Caco-2 (cell line): ENCODE results near the gene TCERG1L. TPM values are rescaled to one million over a fixed set of nuclear protein-coding genes. Genes with fewer than 3 reads are reported as not detected.

ENCODE experiments used
- BruUV-seq: library from RNA; stranded (reverse); fragments of 400-500 nt; replicated peaks from 2 replicates; lab custom pipeline; 2021; lab: Mats Ljungman, UMichigan
- CTCF ChIA-PET: fragments of 300-600 bp; sonication (Branson Sonifier 250); formaldehyde crosslinking; loops from one replicate; lab custom pipeline; 2022; ENCODE audit warnings: antibody characterized with exemption; lab: Charles Lee
- POLR2A ChIA-PET: fragments of 300-600 bp; sonication (Branson Sonifier 250); formaldehyde crosslinking; loops from one replicate; lab custom pipeline; 2022; ENCODE audit warnings: antibody characterized with exemption; lab: Charles Lee
- DNase-seq, 2 experiments: peaks; one replicate each; pipeline versions ENCODE4 v3.0.0 to v3.0.0-alpha.2; 2020 to 2022
- H3K27me3 ChIP-seq: replicated peaks from 2 replicates; pipeline ENCODE4 v1.6.0; 2011; ENCODE audit warnings: low read length; ENCODE audit not compliant: control insufficient read depth, insufficient read depth
- H3K36me3 ChIP-seq: 2 replicates; pipeline ENCODE4 v1.5.1; 2011; ENCODE audit warnings: low read length; ENCODE audit not compliant: control insufficient read depth, insufficient read depth
- H3K4me1 ChIP-seq: fragments of 250-450 bp; sonication (Bioruptor Pico); 2 replicates; pipeline ENCODE4 v1.5.1; 2020; ENCODE audit warnings: mild to moderate bottlenecking
- H3K4me3 ChIP-seq: 2 replicates; pipeline ENCODE4 v1.5.1; 2011; ENCODE audit warnings: low read depth, mild to moderate bottlenecking, control low read depth, low read length
- H3K9me3 ChIP-seq: fragments of 250-450 bp; sonication (Bioruptor Pico); 2 replicates; pipeline ENCODE4 v1.5.1; 2020; ENCODE audit warnings: mild to moderate bottlenecking, moderate library complexity
- H3K27ac Mint-ChIP-seq: one replicate; pipeline ENCODE4 v1.8.0; 2022; ENCODE audit warnings: mixed read lengths; ENCODE audit not compliant: unreplicated experiment
- H3K27me3 Mint-ChIP-seq: one replicate; pipeline ENCODE4 v1.8.0; 2022; ENCODE audit warnings: mixed read lengths; ENCODE audit not compliant: insufficient read depth, unreplicated experiment
- H3K36me3 Mint-ChIP-seq: one replicate; pipeline ENCODE4 v1.8.0; 2022; ENCODE audit warnings: mild to moderate bottlenecking, mixed read lengths; ENCODE audit not compliant: insufficient read depth, unreplicated experiment
- H3K4me1 Mint-ChIP-seq: one replicate; pipeline ENCODE4 v1.8.0; 2022; ENCODE audit warnings: low read depth, mixed read lengths; ENCODE audit not compliant: unreplicated experiment
- H3K4me3 Mint-ChIP-seq: one replicate; pipeline ENCODE4 v1.8.0; 2022; ENCODE audit warnings: mild to moderate bottlenecking, moderate library complexity, mixed read lengths; ENCODE audit not compliant: unreplicated experiment
- H3K9me3 Mint-ChIP-seq: one replicate; pipeline ENCODE4 v1.8.0; 2022; ENCODE audit warnings: mixed read lengths; ENCODE audit not compliant: unreplicated experiment
- intact Hi-C: fragments of 100-400 bp; cut with micrococcal nuclease; formaldehyde crosslinking; loops from one replicate; pipeline ENCODE4 v1.10.0; 2022; ENCODE audit not compliant: unreplicated experiment
- total RNA-seq: library from RNA; stranded (reverse); gene quantifications from 2 replicates; pipeline ENCODE4 v1.2.3, GENCODE V29; 2022
- TF ChIP-seq, protein P1 (sequence below), 2 experiments: fragments of 200-600 bp in 1 of 2; IDR thresholded peaks; 1 replicate in 1 of 2; 2 replicates in 1 of 2; pipeline versions ENCODE4 v1.5.1 to v1.8.0; 2011 to 2022; ENCODE audit warnings: antibody characterized with exemption in 1 of 2, control low read depth in 1 of 2, inconsistent platforms in 1 of 2, low read depth in 1 of 2, low read length in 1 of 2, mild to moderate bottlenecking in 1 of 2, moderate library complexity in 1 of 2; ENCODE audit not compliant: insufficient read depth in 1 of 2, severe bottlenecking in 1 of 2, unreplicated experiment in 1 of 2

Gene TCERG1L
- total RNA-seq, 1 experiment from 2014 or later = not detected

GRCh38 chr10:131193923-131194322 lies 117.6 kb downstream of the TCERG1L start:
- Mint-ChIP-seq H3K27ac (no peak overlapping the region), H3K36me3 (no peaks in the 10 kb centered on the region), H3K27me3 (peaks cover 7% of the 10 kb centered on the region), H3K4me3 (no peak overlapping the region), H3K4me1 (no peaks in the 10 kb centered on the region), H3K9me3 (no peaks in the 10 kb centered on the region)
- intact Hi-C loops = no loop called here
- Histone ChIP-seq H3K4me1 (no peaks in the 10 kb centered on the region), H3K4me3 (no peak overlapping the region), H3K36me3 (no peaks in the 10 kb centered on the region), H3K27me3 (no peaks in the 10 kb centered on the region), H3K9me3 (no peaks in the 10 kb centered on the region)
- ChIA-PET CTCF (no interaction called here), POLR2A (no interaction called here)
- BruUV-seq = no TSS peak
- TF ChIP-seq, protein P1, sequence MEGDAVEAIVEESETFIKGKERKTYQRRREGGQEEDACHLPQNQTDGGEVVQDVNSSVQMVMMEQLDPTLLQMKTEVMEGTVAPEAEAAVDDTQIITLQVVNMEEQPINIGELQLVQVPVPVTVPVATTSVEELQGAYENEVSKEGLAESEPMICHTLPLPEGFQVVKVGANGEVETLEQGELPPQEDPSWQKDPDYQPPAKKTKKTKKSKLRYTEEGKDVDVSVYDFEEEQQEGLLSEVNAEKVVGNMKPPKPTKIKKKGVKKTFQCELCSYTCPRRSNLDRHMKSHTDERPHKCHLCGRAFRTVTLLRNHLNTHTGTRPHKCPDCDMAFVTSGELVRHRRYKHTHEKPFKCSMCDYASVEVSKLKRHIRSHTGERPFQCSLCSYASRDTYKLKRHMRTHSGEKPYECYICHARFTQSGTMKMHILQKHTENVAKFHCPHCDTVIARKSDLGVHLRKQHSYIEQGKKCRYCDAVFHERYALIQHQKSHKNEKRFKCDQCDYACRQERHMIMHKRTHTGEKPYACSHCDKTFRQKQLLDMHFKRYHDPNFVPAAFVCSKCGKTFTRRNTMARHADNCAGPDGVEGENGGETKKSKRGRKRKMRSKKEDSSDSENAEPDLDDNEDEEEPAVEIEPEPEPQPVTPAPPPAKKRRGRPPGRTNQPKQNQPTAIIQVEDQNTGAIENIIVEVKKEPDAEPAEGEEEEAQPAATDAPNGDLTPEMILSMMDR (IDR thresholded peaks at IDR 0.05; ENCODE audit: insufficient read depth in 1 of 2, low read depth in 1 of 2, low read length in 1 of 2, severe bottlenecking in 1 of 2, unreplicated experiment in 1 of 2) = no peak
- no peak for DNase-seq

DNA sequence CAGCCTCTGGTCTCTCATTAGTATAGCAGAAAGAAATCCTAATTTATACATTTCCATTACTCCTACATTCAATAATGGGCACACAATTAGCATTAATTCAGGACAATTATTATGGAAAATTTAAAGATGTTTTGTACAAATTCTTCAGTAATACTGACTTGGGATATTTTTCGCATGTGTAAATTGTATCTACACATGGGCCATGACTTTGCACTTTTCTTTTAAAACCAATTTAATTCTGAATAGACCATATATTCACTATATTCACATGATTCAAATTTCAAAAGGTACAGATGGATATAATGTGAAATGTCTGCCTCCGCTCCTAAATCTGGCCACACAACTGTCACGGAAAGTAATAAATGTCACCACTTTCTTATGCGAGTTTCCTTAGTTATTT lies 123.0 kb downstream of the TCERG1L start:
- H3K4me3 Mint-ChIP-seq = no peak overlapping the region
- ChIA-PET POLR2A (no interaction called here), CTCF (no interaction called here)
- H3K36me3 Mint-ChIP-seq = no peaks in the 10 kb centered on the region
- H3K27me3 Mint-ChIP-seq = peaks cover 10% of the 10 kb centered on the region
- intact Hi-C loops = no loop called here
- TF ChIP-seq, protein P1 (IDR thresholded peaks at IDR 0.05; ENCODE audit: insufficient read depth in 1 of 2, low read depth in 1 of 2, low read length in 1 of 2, severe bottlenecking in 1 of 2, unreplicated experiment in 1 of 2) = no peak
- H3K9me3 Mint-ChIP-seq = peaks cover 10% of the 10 kb centered on the region
- Histone ChIP-seq H3K36me3 (no peaks in the 10 kb centered on the region), H3K4me1 (no peaks in the 10 kb centered on the region), H3K27me3 (no peaks in the 10 kb centered on the region), H3K4me3 (no peak overlapping the region), H3K9me3 (no peaks in the 10 kb centered on the region)
- no peaks in the 10 kb centered on the region for H3K4me1 Mint-ChIP-seq
- H3K27ac Mint-ChIP-seq = no peak overlapping the region
- BruUV-seq = no TSS peak
- DNase-seq = no peak

DNA sequence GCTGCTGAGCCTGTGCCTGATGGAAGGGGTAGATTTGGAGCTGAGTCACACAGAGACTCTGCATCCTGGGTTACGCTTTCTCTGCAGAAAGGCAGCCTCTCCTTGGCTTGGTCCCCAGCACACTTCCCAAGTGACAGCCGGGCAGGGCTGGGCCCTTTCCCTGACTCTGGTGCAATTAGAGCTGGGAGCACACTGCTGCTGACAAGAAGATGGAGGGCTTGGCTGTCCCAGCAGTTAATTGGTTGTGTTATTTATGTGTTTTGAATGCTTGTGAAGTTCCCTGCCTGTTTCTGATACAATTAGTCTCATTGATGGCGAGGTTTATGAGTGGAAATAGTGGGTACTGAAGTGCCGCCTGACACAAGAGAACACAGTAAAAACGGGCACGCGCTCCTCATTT lies 123.6 kb downstream of the TCERG1L start:
- Mint-ChIP-seq H3K27ac (no peak overlapping the region), H3K27me3 (peaks cover 10% of the 10 kb centered on the region), H3K4me1 (no peaks in the 10 kb centered on the region), H3K9me3 (peaks cover 10% of the 10 kb centered on the region), H3K4me3 (no peak overlapping the region), H3K36me3 (no peaks in the 10 kb centered on the region)
- no peak for DNase-seq
- ChIA-PET CTCF (no interaction called here), POLR2A (no interaction called here)
- Histone ChIP-seq H3K9me3 (no peaks in the 10 kb centered on the region), H3K4me3 (no peak overlapping the region), H3K36me3 (no peaks in the 10 kb centered on the region), H3K4me1 (no peaks in the 10 kb centered on the region), H3K27me3 (no peaks in the 10 kb centered on the region)
- TF ChIP-seq, protein P1 (IDR thresholded peaks at IDR 0.05; ENCODE audit: insufficient read depth in 1 of 2, low read depth in 1 of 2, low read length in 1 of 2, severe bottlenecking in 1 of 2, unreplicated experiment in 1 of 2) = no peak
- no TSS peak for BruUV-seq
- intact Hi-C loops = no loop called here
